ENCODE results near the gene PPP1R9B.

DNA sequence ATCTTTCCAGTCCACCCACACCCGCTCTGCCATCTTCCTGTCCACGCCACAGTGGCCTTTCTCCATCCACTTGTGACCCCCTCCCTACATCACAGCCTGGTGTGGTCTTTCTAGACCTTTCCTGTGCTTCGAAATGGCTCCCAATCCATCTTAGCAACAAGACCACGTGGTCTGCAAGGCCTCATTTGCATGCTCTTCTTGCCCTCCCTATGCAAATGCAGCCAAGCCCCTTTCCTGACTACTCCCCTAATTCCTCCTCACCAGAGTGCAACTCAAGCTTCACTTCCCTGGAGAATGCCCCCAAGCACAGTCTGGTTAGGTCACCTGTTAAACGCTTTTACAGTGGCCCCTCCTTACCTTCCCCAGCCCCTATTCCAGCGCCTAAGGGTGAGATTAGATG lies 6.1 kb downstream of the PPP1R9B start:
- TF ChIP-seq POLR2A (IDR thresholded peaks at IDR 0.05) = no peak
- TF ChIP-seq, protein P1, sequence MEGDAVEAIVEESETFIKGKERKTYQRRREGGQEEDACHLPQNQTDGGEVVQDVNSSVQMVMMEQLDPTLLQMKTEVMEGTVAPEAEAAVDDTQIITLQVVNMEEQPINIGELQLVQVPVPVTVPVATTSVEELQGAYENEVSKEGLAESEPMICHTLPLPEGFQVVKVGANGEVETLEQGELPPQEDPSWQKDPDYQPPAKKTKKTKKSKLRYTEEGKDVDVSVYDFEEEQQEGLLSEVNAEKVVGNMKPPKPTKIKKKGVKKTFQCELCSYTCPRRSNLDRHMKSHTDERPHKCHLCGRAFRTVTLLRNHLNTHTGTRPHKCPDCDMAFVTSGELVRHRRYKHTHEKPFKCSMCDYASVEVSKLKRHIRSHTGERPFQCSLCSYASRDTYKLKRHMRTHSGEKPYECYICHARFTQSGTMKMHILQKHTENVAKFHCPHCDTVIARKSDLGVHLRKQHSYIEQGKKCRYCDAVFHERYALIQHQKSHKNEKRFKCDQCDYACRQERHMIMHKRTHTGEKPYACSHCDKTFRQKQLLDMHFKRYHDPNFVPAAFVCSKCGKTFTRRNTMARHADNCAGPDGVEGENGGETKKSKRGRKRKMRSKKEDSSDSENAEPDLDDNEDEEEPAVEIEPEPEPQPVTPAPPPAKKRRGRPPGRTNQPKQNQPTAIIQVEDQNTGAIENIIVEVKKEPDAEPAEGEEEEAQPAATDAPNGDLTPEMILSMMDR (IDR thresholded peaks at IDR 0.05) = no peak

Measured in esophagus squamous epithelium (tissue), 4 donors.